ENCODE data around the gene HAVCR2.

The HAVCR2 gene

GRCh38 chr5:157046041-157046440 lies 62.8 kb downstream of the HAVCR2 start:
- no peak for DNase-seq (ENCODE audit: low read depth in 2 of 2)

- no peak for DNase-seq (ENCODE audit: low read depth in 2 of 2)
Measured at GRCh38 chr5:157045601-157046000, 63.2 kb downstream of the HAVCR2 start.

GRCh38 chr5:157038568-157039187 lies 70.2 kb downstream of the HAVCR2 start:
- no peak for DNase-seq (ENCODE audit: low read depth in 2 of 2)

Data from stimulated activated CD4-positive, alpha-beta T cell treated with anti-CD3 and anti-CD28 coated beads, Interleukin-1b, Interleukin-23, amount 100 ng/mL, for 4 hours (primary cell).